ENCODE results near the gene MCM3. TPM values are rescaled to one million over a fixed set of nuclear protein-coding genes. Genes with fewer than 3 reads are reported as not detected.

MCM3 gene
- total and polyA plus RNA-seq, 2 of the 4 experiments (the other 2 are of a cell fraction) = 54.6 to 66.5 TPM

- no peaks in the 10 kb centered on the region for H3K36me3 ChIP-seq (ENCODE audit: control insufficient read depth, insufficient read depth, low read length)
- WGBS, 2 experiments (ENCODE audit: extremely low coverage in 2 of 2, insufficient read length in 1 of 2) = 80% methylated on average over 1 of the region's 5 CpGs; no CpG with 5 or more reads in 1 of the 2 experiments
- ChIA-PET CTCF (no interaction called here), POLR2A (ENCODE audit: unreplicated experiment) (no interaction called here)
- intact Hi-C loops (cut with micrococcal nuclease) (no loop called here), in situ Hi-C loops (cut with MboI; ENCODE audit: low sequenced_read_pairs) (no loop called here), dilution Hi-C loops (cut with HindIII; ENCODE audit: low sequenced_read_pairs, unreplicated experiment) (no loop called here)
- no peak overlapping the region for H2BK120ac ChIP-seq (ENCODE audit: low read depth, low read length)
- no peak overlapping the region for H3K4ac ChIP-seq (ENCODE audit: low read depth, low read length)
- no peak overlapping the region for H3K4me2 ChIP-seq (ENCODE audit: low read depth, low read length)
- no peaks in the 10 kb centered on the region for H3K4me1 ChIP-seq (ENCODE audit: control insufficient read depth, insufficient read depth, low read length)
- H4K5ac ChIP-seq (ENCODE audit: low read depth, low read length) = no peak overlapping the region
- no peak overlapping the region for H3K4me3 ChIP-seq (ENCODE audit: insufficient read depth, low read depth, low read length)
- H3K27me3 ChIP-seq (ENCODE audit: control insufficient read depth, insufficient read depth, low read length) = no peaks in the 10 kb centered on the region; the same call in 1 of the 2 replicates
- no TSS peak for BruUV-seq (replicated peaks)
- H3K14ac ChIP-seq (replicated peaks; ENCODE audit: low read depth, low read length) = no peak overlapping the region
- no peak overlapping the region for H2AFZ ChIP-seq (replicated peaks; ENCODE audit: low read length, poor library complexity)
- no peak overlapping the region for H2AK5ac ChIP-seq (ENCODE audit: low read depth, low read length)
- H4K20me1 ChIP-seq (ENCODE audit: insufficient read depth, low read length) = no peaks in the 10 kb centered on the region
- H3K9ac ChIP-seq (ENCODE audit: low read depth, low read length) = no peak overlapping the region
- H2AK9ac ChIP-seq (replicated peaks; ENCODE audit: low read depth, low read length, poor library complexity) = no peak overlapping the region
- no peak overlapping the region for H4K91ac ChIP-seq (ENCODE audit: insufficient read depth, low read depth, low read length)
- H3K23ac ChIP-seq (ENCODE audit: low read depth, low read length) = no peak overlapping the region
- ATAC-seq (ENCODE audit: low read depth) (no peak), DNase-seq (no peak)
- no peaks in the 10 kb centered on the region for H3K9me3 ChIP-seq (ENCODE audit: control insufficient read depth, insufficient read depth, low read length)
- no peak overlapping the region for H2BK15ac ChIP-seq (ENCODE audit: low read depth, low read length)
- H3K56ac ChIP-seq (ENCODE audit: extremely low read depth, insufficient read depth, low read length) = no peak overlapping the region
- no peaks in the 10 kb centered on the region for H3K79me1 ChIP-seq (ENCODE audit: low read depth in 1 of 2, low read length in 2 of 2)
- no peaks in the 10 kb centered on the region for H3K9me1 ChIP-seq (ENCODE audit: insufficient read depth, low read length)
- H4K8ac ChIP-seq (ENCODE audit: low read depth in 2 of 2, low read length in 2 of 2) = no peak overlapping the region
- no peak overlapping the region for H2BK20ac ChIP-seq (ENCODE audit: low read depth, low read length)
- no peak for TF ChIP-seq CEBPB (IDR thresholded peaks at IDR 0.05; ENCODE audit: low read depth, low read length)
- TF ChIP-seq RAD21 (IDR thresholded peaks at IDR 0.05; ENCODE audit: low read length) = no peak
- TF ChIP-seq POLR2A (IDR thresholded peaks at IDR 0.05; ENCODE audit: low read depth, low read length) = no peak
- TF ChIP-seq USF2 (IDR thresholded peaks at IDR 0.05; ENCODE audit: low read depth, low read length) = no peak
- no peak overlapping the region for H3K27ac ChIP-seq (ENCODE audit: insufficient read depth, low read length)
- H2BK5ac ChIP-seq (ENCODE audit: low read depth, low read length, poor library complexity, severe bottlenecking) = no peak overlapping the region
- no peak overlapping the region for H3K18ac ChIP-seq (ENCODE audit: low read depth, low read length)
Measured at GRCh38 chr6:52216932-52217575, 67.5 kb downstream of the MCM3 start.

Measured in IMR-90 (cell line).